Liver (tissue), 9 donors: Measurements from ENCODE around the gene EFNA3. TPM values are rescaled to one million over a fixed set of nuclear protein-coding genes. Genes with fewer than 3 reads are reported as not detected.
A peak's percentile ranks its signal among the peaks of the same experiment; 100 is the strongest.

ENCODE experiments used
- DNase-seq: peaks from one replicate; pipeline ENCODE4 v3.0.0-alpha.2; 2017; ENCODE audit warnings: low spot score
- H3K27ac ChIP-seq, 2 donors: one replicate each; pipeline ENCODE4 v1.7.0; 2013; ENCODE audit warnings: inconsistent platforms in 2 of 2, low read length in 2 of 2, control low read depth in 1 of 2, low read depth in 1 of 2, mild to moderate bottlenecking in 1 of 2
- H3K27me3 ChIP-seq, 4 donors: one replicate each; pipeline versions ENCODE4 v1.6.1 to v1.7.0; 2013; ENCODE audit warnings: low read length in 3 of 4, inconsistent platforms in 1 of 4, mild to moderate bottlenecking in 1 of 4, moderate library complexity in 1 of 4; ENCODE audit not compliant: control insufficient read depth in 4 of 4, insufficient read depth in 4 of 4
- H3K36me3 ChIP-seq, 4 donors: one replicate each; pipeline versions ENCODE4 v1.6.1 to v1.7.0; 2013; ENCODE audit warnings: low read length in 3 of 4, mild to moderate bottlenecking in 3 of 4, low read depth in 1 of 4, moderate library complexity in 1 of 4; ENCODE audit not compliant: control insufficient read depth in 4 of 4, insufficient read depth in 3 of 4
- H3K4me1 ChIP-seq, 4 donors: one replicate each; pipeline versions ENCODE4 v1.6.1 to v1.7.0; 2013; ENCODE audit warnings: low read length in 3 of 4, mild to moderate bottlenecking in 3 of 4, moderate library complexity in 1 of 4; ENCODE audit not compliant: control insufficient read depth in 4 of 4, insufficient read depth in 4 of 4
- H3K4me3 ChIP-seq, 3 donors: one replicate each; pipeline versions ENCODE4 v1.6.1 to v1.7.0; 2013; ENCODE audit warnings: low read length in 3 of 3, control low read depth in 1 of 3, low read depth in 1 of 3, mild to moderate bottlenecking in 1 of 3
- H3K9ac ChIP-seq, 2 donors: one replicate each; pipeline ENCODE4 v1.7.0; 2013; ENCODE audit warnings: low read length in 2 of 2, mild to moderate bottlenecking in 2 of 2, moderate library complexity in 2 of 2, control low read depth in 1 of 2, low read depth in 1 of 2
- H3K9me3 ChIP-seq, 4 donors: one replicate each; pipeline versions ENCODE4 v1.6.1 to v1.7.0; 2013; ENCODE audit warnings: low read length in 3 of 4; ENCODE audit not compliant: control insufficient read depth in 4 of 4
- ATF3 ChIP-seq: IDR thresholded peaks from 2 replicates; pipeline ENCODE4 v1.6.1; 2016; ENCODE audit warnings: antibody characterized with exemption
- EGR1 ChIP-seq, 2 donors: IDR thresholded peaks; 2 replicates each; pipeline ENCODE4 v1.6.1; 2016 to 2018; ENCODE audit warnings: antibody characterized with exemption in 2 of 2, low read depth in 2 of 2
- FOXA1 ChIP-seq: IDR thresholded peaks from 2 replicates; pipeline ENCODE4 v1.6.1; 2016; ENCODE audit warnings: antibody characterized with exemption
- FOXA2 ChIP-seq: IDR thresholded peaks from 2 replicates; pipeline ENCODE4 v1.6.1; 2016; ENCODE audit warnings: antibody characterized with exemption
- GABPA ChIP-seq, 2 donors: IDR thresholded peaks in 1 of 2; conservative IDR thresholded peaks in 1 of 2; 2 replicates each; pipeline ENCODE4 v1.6.1; 2016; ENCODE audit warnings: antibody characterized with exemption in 2 of 2, mild to moderate bottlenecking in 1 of 2, moderate library complexity in 1 of 2
- HNF4A ChIP-seq, 2 donors: conservative IDR thresholded peaks; 2 replicates each; pipeline ENCODE4 v1.6.1; 2016; ENCODE audit warnings: antibody characterized with exemption in 2 of 2, mild to moderate bottlenecking in 2 of 2
- HNF4G ChIP-seq: IDR thresholded peaks from 2 replicates; pipeline ENCODE4 v1.6.1; 2016; ENCODE audit warnings: antibody characterized with exemption
- JUND ChIP-seq, 2 donors: IDR thresholded peaks; 2 replicates each; pipeline ENCODE4 v1.6.1; 2016; ENCODE audit warnings: antibody characterized with exemption in 2 of 2
- MAX ChIP-seq: IDR thresholded peaks from 2 replicates; pipeline ENCODE4 v1.6.1; 2016; ENCODE audit warnings: antibody characterized with exemption
- NR2F2 ChIP-seq: IDR thresholded peaks from 2 replicates; pipeline ENCODE4 v1.6.1; 2016; ENCODE audit warnings: antibody characterized with exemption
- RAD21 ChIP-seq, 2 donors: IDR thresholded peaks; 2 replicates each; pipeline ENCODE4 v1.6.1; 2016; ENCODE audit warnings: antibody characterized with exemption in 2 of 2, mild to moderate bottlenecking in 2 of 2
- RXRA ChIP-seq, 2 donors: IDR thresholded peaks; 2 replicates each; pipeline ENCODE4 v1.6.1; 2017 to 2018; ENCODE audit warnings: antibody characterized with exemption in 2 of 2, mild to moderate bottlenecking in 1 of 2
- SP1 ChIP-seq: IDR thresholded peaks from 2 replicates; pipeline ENCODE4 v1.6.1; 2018; ENCODE audit warnings: antibody characterized with exemption, mild to moderate bottlenecking
- TAF1 ChIP-seq: conservative IDR thresholded peaks from 2 replicates; pipeline ENCODE4 v1.6.1; 2016; ENCODE audit warnings: antibody characterized with exemption, mild to moderate bottlenecking
- YY1 ChIP-seq: IDR thresholded peaks from 2 replicates; pipeline ENCODE4 v1.6.1; 2016; ENCODE audit warnings: antibody characterized with exemption, mild to moderate bottlenecking
- ZBTB33 ChIP-seq: IDR thresholded peaks from 2 replicates; pipeline ENCODE4 v1.6.1; 2016; ENCODE audit warnings: antibody characterized with exemption
- WGBS: extraction: QIAGEN DNeasy Blood & Tissue Kit; methylation state at CpG from one replicate; pipeline ENCODE4 v1.1.7; 2013; 5-methylcytosine and 5-hydroxymethylcytosine counted together
- polyA plus RNA-seq, 2 donors: library from polyadenylated mRNA; stranded (reverse) in 1 of 2; unstranded in 1 of 2; fragments of 200-250 nt in 1 of 2; fragments of >200 nt in 1 of 2; fragmentation: Nextera tagmentation in 1 of 2; extraction: Ambion mirVana in 1 of 2; gene quantifications; one replicate each; pipeline versions ENCODE4 v1.2.1 to v1.2.3, GENCODE V29; 2013 to 2015
- total RNA-seq, 2 donors: library from RNA; depleted of rRNA; stranded (reverse); fragments of >200 nt; gene quantifications; one replicate each; pipeline ENCODE4 v1.2.3, GENCODE V29; 2014
- TF ChIP-seq, protein P1 (sequence below): fragments of 150-350 bp; IDR thresholded peaks from 2 replicates; pipeline ENCODE4 v1.5.1; 2017; ENCODE audit warnings: improper control_type of control experiment, low read depth, low read length; ENCODE audit not compliant: missing input control
- TF ChIP-seq, protein P2 (sequence below): IDR thresholded peaks from 2 replicates; pipeline ENCODE4 v1.6.1; 2016; ENCODE audit warnings: antibody characterized with exemption, mild to moderate bottlenecking
- donor health status: healthy.
- donor health status: healthy.
- donor health status: healthy.
- donor health status: healthy.
- donor health status: healthy.

The EFNA3 gene
- total and polyA plus RNA-seq, 4 donors, result 0.47 to 3.7 (median 1.1) TPM

DNA sequence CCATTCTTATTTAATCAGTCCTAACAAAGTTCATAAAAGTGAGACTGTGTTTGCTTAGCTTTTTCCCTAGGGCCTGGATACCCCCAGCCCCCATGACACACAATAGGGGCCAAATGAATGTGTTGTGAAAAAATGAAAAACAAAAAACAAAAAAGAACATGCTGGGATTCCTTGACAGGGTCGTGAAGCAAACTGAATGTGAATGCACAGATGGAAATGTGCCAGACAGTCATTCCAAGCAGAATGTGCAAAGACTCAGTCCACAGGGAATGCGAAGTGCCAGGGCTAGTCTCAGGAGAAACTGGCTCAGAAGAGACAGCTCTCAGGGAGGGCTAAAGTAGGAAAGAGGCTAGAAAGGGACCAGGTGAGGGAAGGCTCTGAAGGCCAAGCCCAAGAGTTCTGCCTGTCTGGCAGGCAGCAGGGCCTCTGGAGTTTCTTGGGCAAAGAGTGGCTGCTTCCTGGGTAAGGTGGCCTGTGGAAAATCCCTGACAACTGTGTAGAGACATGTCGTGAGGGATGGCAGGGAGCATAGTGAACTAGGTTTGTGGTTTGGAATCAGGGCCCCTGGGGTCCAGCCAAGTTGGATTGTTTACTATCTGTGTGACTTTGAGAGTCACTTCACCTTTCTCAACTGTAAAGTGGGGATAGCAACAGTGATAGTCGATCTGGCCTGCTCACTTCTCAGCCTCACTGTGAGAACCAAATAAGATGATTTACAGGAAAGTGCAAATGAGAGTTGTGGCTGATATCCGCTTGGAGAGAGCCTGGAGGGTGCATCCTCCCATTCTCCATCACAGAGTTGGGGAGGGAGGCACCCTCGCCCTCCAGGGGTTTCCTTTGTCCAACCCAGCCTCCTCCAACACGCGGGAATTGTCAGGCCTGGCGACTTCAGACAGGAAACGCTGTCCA is 28.7 kb upstream of the EFNA3 start:
- DNase-seq, result no peak
- H3K4me3 ChIP-seq, result peak overlapping the region in 2 of 3 donors; percentile 4 to 75
- peak overlapping the region; percentile 70 to 91 for H3K27ac ChIP-seq
- 18% methylated on average over 10 of the region's 10 CpGs for WGBS
- H3K9me3 ChIP-seq, result no peaks in the 10 kb centered on the region
- peaks cover 9 to 57% (median 32%) of the 10 kb centered on the region in 4 donors for H3K4me1 ChIP-seq
- H3K36me3 ChIP-seq, result no peaks in the 10 kb centered on the region
- peak overlapping the region; percentile 6 to 35 for H3K9ac ChIP-seq
- no peak for TF ChIP-seq JUND (IDR thresholded peaks at IDR 0.05)
- TF ChIP-seq, protein P1, sequence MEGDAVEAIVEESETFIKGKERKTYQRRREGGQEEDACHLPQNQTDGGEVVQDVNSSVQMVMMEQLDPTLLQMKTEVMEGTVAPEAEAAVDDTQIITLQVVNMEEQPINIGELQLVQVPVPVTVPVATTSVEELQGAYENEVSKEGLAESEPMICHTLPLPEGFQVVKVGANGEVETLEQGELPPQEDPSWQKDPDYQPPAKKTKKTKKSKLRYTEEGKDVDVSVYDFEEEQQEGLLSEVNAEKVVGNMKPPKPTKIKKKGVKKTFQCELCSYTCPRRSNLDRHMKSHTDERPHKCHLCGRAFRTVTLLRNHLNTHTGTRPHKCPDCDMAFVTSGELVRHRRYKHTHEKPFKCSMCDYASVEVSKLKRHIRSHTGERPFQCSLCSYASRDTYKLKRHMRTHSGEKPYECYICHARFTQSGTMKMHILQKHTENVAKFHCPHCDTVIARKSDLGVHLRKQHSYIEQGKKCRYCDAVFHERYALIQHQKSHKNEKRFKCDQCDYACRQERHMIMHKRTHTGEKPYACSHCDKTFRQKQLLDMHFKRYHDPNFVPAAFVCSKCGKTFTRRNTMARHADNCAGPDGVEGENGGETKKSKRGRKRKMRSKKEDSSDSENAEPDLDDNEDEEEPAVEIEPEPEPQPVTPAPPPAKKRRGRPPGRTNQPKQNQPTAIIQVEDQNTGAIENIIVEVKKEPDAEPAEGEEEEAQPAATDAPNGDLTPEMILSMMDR, result no peak
- TF ChIP-seq SP1, result no peak
- TF ChIP-seq, protein P2, sequence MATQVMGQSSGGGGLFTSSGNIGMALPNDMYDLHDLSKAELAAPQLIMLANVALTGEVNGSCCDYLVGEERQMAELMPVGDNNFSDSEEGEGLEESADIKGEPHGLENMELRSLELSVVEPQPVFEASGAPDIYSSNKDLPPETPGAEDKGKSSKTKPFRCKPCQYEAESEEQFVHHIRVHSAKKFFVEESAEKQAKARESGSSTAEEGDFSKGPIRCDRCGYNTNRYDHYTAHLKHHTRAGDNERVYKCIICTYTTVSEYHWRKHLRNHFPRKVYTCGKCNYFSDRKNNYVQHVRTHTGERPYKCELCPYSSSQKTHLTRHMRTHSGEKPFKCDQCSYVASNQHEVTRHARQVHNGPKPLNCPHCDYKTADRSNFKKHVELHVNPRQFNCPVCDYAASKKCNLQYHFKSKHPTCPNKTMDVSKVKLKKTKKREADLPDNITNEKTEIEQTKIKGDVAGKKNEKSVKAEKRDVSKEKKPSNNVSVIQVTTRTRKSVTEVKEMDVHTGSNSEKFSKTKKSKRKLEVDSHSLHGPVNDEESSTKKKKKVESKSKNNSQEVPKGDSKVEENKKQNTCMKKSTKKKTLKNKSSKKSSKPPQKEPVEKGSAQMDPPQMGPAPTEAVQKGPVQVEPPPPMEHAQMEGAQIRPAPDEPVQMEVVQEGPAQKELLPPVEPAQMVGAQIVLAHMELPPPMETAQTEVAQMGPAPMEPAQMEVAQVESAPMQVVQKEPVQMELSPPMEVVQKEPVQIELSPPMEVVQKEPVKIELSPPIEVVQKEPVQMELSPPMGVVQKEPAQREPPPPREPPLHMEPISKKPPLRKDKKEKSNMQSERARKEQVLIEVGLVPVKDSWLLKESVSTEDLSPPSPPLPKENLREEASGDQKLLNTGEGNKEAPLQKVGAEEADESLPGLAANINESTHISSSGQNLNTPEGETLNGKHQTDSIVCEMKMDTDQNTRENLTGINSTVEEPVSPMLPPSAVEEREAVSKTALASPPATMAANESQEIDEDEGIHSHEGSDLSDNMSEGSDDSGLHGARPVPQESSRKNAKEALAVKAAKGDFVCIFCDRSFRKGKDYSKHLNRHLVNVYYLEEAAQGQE, result no peak
- TF ChIP-seq NR2F2, result no peak
- TF ChIP-seq HNF4A (conservative IDR thresholded peaks at IDR 0.05), result no peak
- TF ChIP-seq RAD21 (IDR thresholded peaks at IDR 0.05), result no peak
- TF ChIP-seq YY1, result no peak
- no peak for TF ChIP-seq TAF1
- no peak for TF ChIP-seq HNF4G
- no peak for TF ChIP-seq FOXA1
- TF ChIP-seq RXRA (IDR thresholded peaks at IDR 0.05), result no peak
- no peak for TF ChIP-seq ZBTB33
- TF ChIP-seq EGR1 (IDR thresholded peaks at IDR 0.05; ENCODE audit: low read depth in 2 of 2), result no peak
- no peak for TF ChIP-seq FOXA2
- TF ChIP-seq GABPA (IDR thresholded peaks at IDR 0.05 in 1 of 2, conservative IDR thresholded peaks at IDR 0.05 in 1 of 2), result no peak
- no peak for TF ChIP-seq ATF3
- TF ChIP-seq MAX, result no peak
- no peaks in the 10 kb centered on the region for H3K27me3 ChIP-seq
